Tibial artery (tissue), 4 donors: ENCODE measurements around the gene FAM241A.
A peak's percentile ranks its signal among the peaks of the same experiment; 100 is the strongest.

Experiments used
- DNase-seq, 2 donors: peaks; one replicate each; pipeline ENCODE4 v3.0.0-alpha.2; 2019
- H3K27ac ChIP-seq, 2 donors: fragments of 200-600 bp; sonication (generic) in 1 of 2; 1 replicate in 1 of 2; 2 replicates in 1 of 2; pipeline ENCODE4 v1.5.1; 2018 to 2019; ENCODE audit warnings: mild to moderate bottlenecking in 1 of 2
- H3K27me3 ChIP-seq, 2 donors: fragments of 200-600 bp; sonication (generic) in 1 of 2; one replicate each; pipeline versions ENCODE4 v1.5.1 to v1.6.0; 2016 to 2019
- H3K36me3 ChIP-seq, 3 donors: fragments of 200-600 bp; sonication (generic) in 2 of 3; one replicate each; pipeline ENCODE4 v1.5.1; 2016 to 2019; ENCODE audit warnings: mild to moderate bottlenecking in 2 of 3
- H3K4me1 ChIP-seq, 4 donors: fragments of 200-600 bp; sonication (generic) in 2 of 4; 1 replicate in 3 of 4; 2 replicates in 1 of 4; pipeline ENCODE4 v1.5.1; 2016 to 2019
- H3K4me3 ChIP-seq, 2 donors: fragments of 200-600 bp; sonication (generic) in 1 of 2; 1 replicate in 1 of 2; 2 replicates in 1 of 2; pipeline ENCODE4 v1.5.1; 2018 to 2019; ENCODE audit warnings: mild to moderate bottlenecking in 2 of 2
- H3K9me3 ChIP-seq, 3 donors: fragments of 200-600 bp; sonication (generic) in 1 of 3; one replicate each; pipeline ENCODE4 v1.5.1; 2016 to 2019
- CTCF ChIP-seq, 2 experiments: fragments of 200-600 bp in 1 of 2; fragments of 450-650 bp in 1 of 2; IDR thresholded peaks; one replicate each; pipeline ENCODE4 v1.5.1; 2017 to 2019; ENCODE audit warnings: antibody characterized with exemption in 2 of 2, mild to moderate bottlenecking in 1 of 2, moderate library complexity in 1 of 2
- intact Hi-C: fragments of 100-400 bp; cut with DNase I; formaldehyde crosslinking; loops from one replicate; pipeline ENCODE4 v1.15.0; 2023; ENCODE audit warnings: low total_unique reads

The FAM241A gene

GRCh38 chr4:112140536-112140935, 4.7 kb upstream of the FAM241A start:
- no peaks in the 10 kb centered on the region for H3K27me3 ChIP-seq
- no peaks in the 10 kb centered on the region for H3K4me1 ChIP-seq
- H3K9me3 ChIP-seq: no peaks in the 10 kb centered on the region
- no peak overlapping the region for H3K27ac ChIP-seq
- H3K4me3 ChIP-seq: no peak overlapping the region
- intact Hi-C loops: no loop called here
- no peaks in the 10 kb centered on the region for H3K36me3 ChIP-seq
- no peak for DNase-seq
- TF ChIP-seq CTCF (IDR thresholded peaks at IDR 0.05): no peak

- H3K4me1 ChIP-seq: peaks cover 0 to 5% (median under 1%) of the 10 kb centered on the region in 4 donors
- intact Hi-C loops: no loop called here
- H3K9me3 ChIP-seq: no peaks in the 10 kb centered on the region
- DNase-seq: no peak
- no peaks in the 10 kb centered on the region for H3K27me3 ChIP-seq
- no peak for TF ChIP-seq CTCF (IDR thresholded peaks at IDR 0.05)
- no peak overlapping the region for H3K27ac ChIP-seq
- H3K36me3 ChIP-seq: no peaks in the 10 kb centered on the region
- H3K4me3 ChIP-seq: no peak overlapping the region
Observed at GRCh38 chr4:112141366-112142138, 3.7 kb upstream of the FAM241A start.

- intact Hi-C loops: no loop called here
- no peak for DNase-seq
- no peaks in the 10 kb centered on the region for H3K27me3 ChIP-seq
- no peaks in the 10 kb centered on the region for H3K9me3 ChIP-seq
- no peaks in the 10 kb centered on the region for H3K36me3 ChIP-seq
- H3K27ac ChIP-seq: no peak overlapping the region
- no peak for TF ChIP-seq CTCF (IDR thresholded peaks at IDR 0.05)
- peaks cover 0 to 11% (median 3%) of the 10 kb centered on the region in 4 donors for H3K4me1 ChIP-seq
- no peak overlapping the region for H3K4me3 ChIP-seq
Observed at GRCh38 chr4:112142182-112142581, 3.1 kb upstream of the FAM241A start.

GRCh38 chr4:112143781-112144180, 1.5 kb upstream of the FAM241A start:
- DNase-seq: no peak
- Histone ChIP-seq H3K27ac (no peak overlapping the region), H3K4me3 (no peak overlapping the region), H3K36me3 (no peaks in the 10 kb centered on the region), H3K4me1 (peaks cover 0 to 24% (median 5%) of the 10 kb centered on the region in 4 donors), H3K9me3 (no peaks in the 10 kb centered on the region), H3K27me3 (no peaks in the 10 kb centered on the region)
- TF ChIP-seq CTCF (IDR thresholded peaks at IDR 0.05): no peak
- intact Hi-C loops: loop anchor here (2.0 kb wide), 1 partner anchor 87 kb away; the partner anchor contains the start of gene AP1AR

- Histone ChIP-seq H3K27ac (peak overlapping the region; percentile 76 to 90), H3K27me3 (no peaks in the 10 kb centered on the region), H3K36me3 (no peaks in the 10 kb centered on the region), H3K4me1 (peaks cover 0 to 24% (median 5%) of the 10 kb centered on the region in 4 donors), H3K9me3 (no peaks in the 10 kb centered on the region), H3K4me3 (peak overlapping the region; percentile 76 to 87)
- no peak for TF ChIP-seq CTCF (IDR thresholded peaks at IDR 0.05)
- peak in 1 of 2 donors; percentile 66 for DNase-seq
- intact Hi-C loops: loop anchor here (2.0 kb wide), 1 partner anchor 86 kb away; the partner anchor contains the start of gene AP1AR
Observed at GRCh38 chr4:112144546-112145325, 518 bp upstream of the FAM241A start.
